Omental fat pad (tissue), 4 donors: ENCODE results near the gene ADSS1. TPM values are rescaled to one million over a fixed set of nuclear protein-coding genes. Genes with fewer than 3 reads are reported as not detected.
A peak's percentile ranks its signal among the peaks of the same experiment; 100 is the strongest.

Experiments used
- ATAC-seq: fragments of 150-250 bp; one replicate; pipeline ENCODE4 v1.9.1; 2016; ENCODE audit warnings: mild to moderate bottlenecking, moderate library complexity; ENCODE audit not compliant: low FRiP score
- DNase-seq: peaks from one replicate; pipeline ENCODE4 v3.0.0-alpha.2; 2019; ENCODE audit warnings: low spot score
- total RNA-seq, 4 donors: library from RNA; depleted of rRNA; stranded (reverse); fragments of >200 nt; gene quantifications; one replicate each; pipeline ENCODE4 v1.1.0, GENCODE V29; 2016
- TF ChIP-seq, protein P1 (sequence below), 3 donors: fragments of 450-650 bp; IDR thresholded peaks; one replicate each; pipeline ENCODE4 v1.5.1; 2016 to 2017; ENCODE audit warnings: antibody characterized with exemption in 3 of 3, mild to moderate bottlenecking in 3 of 3, moderate library complexity in 2 of 3

The ADSS1 gene
- total RNA-seq, 4 donors from 2014 or later, result 3.7 to 26.0 (median 5.6) TPM

- DNase-seq (no peak), ATAC-seq (no peak)
- TF ChIP-seq, protein P1, sequence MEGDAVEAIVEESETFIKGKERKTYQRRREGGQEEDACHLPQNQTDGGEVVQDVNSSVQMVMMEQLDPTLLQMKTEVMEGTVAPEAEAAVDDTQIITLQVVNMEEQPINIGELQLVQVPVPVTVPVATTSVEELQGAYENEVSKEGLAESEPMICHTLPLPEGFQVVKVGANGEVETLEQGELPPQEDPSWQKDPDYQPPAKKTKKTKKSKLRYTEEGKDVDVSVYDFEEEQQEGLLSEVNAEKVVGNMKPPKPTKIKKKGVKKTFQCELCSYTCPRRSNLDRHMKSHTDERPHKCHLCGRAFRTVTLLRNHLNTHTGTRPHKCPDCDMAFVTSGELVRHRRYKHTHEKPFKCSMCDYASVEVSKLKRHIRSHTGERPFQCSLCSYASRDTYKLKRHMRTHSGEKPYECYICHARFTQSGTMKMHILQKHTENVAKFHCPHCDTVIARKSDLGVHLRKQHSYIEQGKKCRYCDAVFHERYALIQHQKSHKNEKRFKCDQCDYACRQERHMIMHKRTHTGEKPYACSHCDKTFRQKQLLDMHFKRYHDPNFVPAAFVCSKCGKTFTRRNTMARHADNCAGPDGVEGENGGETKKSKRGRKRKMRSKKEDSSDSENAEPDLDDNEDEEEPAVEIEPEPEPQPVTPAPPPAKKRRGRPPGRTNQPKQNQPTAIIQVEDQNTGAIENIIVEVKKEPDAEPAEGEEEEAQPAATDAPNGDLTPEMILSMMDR (IDR thresholded peaks at IDR 0.05), result no peak
Measured at GRCh38 chr14:104714681-104715080, 9.3 kb upstream of the ADSS1 start.

GRCh38 chr14:104715416-104715815 lies 8.6 kb upstream of the ADSS1 start:
- TF ChIP-seq, protein P1 (IDR thresholded peaks at IDR 0.05), result no peak
- ATAC-seq (no peak), DNase-seq (no peak)

GRCh38 chr14:104715871-104716270 lies 8.2 kb upstream of the ADSS1 start:
- TF ChIP-seq, protein P1 (IDR thresholded peaks at IDR 0.05), result no peak
- ATAC-seq (peak; percentile 15), DNase-seq (no peak)

- ATAC-seq (no peak), DNase-seq (no peak)
- TF ChIP-seq, protein P1 (IDR thresholded peaks at IDR 0.05), result no peak
Measured at GRCh38 chr14:104717137-104717536, 6.9 kb upstream of the ADSS1 start.

GRCh38 chr14:104717646-104718045 lies 6.4 kb upstream of the ADSS1 start:
- TF ChIP-seq, protein P1 (IDR thresholded peaks at IDR 0.05), result no peak
- no peak for ATAC-seq
- DNase-seq, result no peak

DNA sequence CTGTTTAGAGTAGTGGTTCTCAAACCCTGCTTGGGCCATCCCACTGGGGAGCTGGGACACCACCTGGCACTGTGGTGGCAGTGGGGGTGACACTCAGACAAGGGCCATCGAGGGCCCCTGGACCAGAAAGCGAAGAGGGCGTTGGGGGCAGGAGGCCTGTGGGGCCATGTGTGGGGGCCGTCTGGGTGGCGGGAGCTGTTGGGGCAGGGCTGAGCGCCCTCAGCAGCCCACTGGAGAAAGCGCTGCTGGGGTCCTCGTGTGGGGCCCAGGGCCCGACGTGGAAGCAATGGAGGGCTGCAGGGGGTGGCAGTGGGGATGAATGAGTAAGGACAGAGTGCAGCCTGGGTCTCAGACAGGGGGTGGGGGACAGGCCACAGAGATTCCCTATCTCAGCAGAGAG lies 5.9 kb upstream of the ADSS1 start:
- DNase-seq (no peak), ATAC-seq (no peak)
- TF ChIP-seq, protein P1 (IDR thresholded peaks at IDR 0.05), result no peak

DNA sequence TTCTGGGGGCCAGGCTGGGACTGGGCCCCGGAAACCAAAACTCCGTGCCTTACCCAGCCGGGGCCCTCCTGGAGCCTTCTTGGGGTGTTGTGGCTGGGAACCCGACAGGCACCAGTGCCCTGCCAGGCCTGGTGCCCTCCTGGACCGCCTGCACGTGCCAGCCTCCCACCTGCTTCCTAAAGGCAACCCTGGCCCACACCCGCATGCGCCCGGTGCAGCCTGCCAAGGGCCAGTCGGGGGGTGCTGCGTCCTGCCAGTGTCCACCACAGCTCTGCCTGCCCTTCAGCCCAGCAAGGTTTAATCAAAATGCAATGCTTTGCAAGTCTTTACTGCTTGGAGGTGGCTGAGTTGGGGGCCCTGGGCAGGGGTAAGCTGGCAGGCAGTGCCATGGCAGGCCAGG lies 5.2 kb upstream of the ADSS1 start:
- ATAC-seq, result no peak
- no peak for DNase-seq

More for the DNA sequence above, 5.2 kb upstream of the ADSS1 start:
- TF ChIP-seq, protein P1 (IDR thresholded peaks at IDR 0.05), result no peak
